H7 (cell line): ENCODE measurements around the gene PMEL. TPM values are rescaled to one million over a fixed set of nuclear protein-coding genes. Genes with fewer than 3 reads are reported as not detected.
A peak's percentile ranks its signal among the peaks of the same experiment; 100 is the strongest.
"Not testable (repeated sequence)": the region's sequence is repeated elsewhere in the genome, so short reads cannot be mapped to it uniquely, and the experiment has no call there.

ENCODE experiments used
- DNase-seq: peaks from one replicate; pipeline ENCODE4 v3.0.0; 2012
- H3K27me3 ChIP-seq: 2 replicates; pipeline ENCODE4 v1.6.0; 2011; ENCODE audit warnings: mild to moderate bottlenecking, low read length; ENCODE audit not compliant: control insufficient read depth, insufficient read depth
- H3K36me3 ChIP-seq: replicated peaks from 2 replicates; pipeline ENCODE4 v1.5.1; 2011; ENCODE audit warnings: low read length; ENCODE audit not compliant: control insufficient read depth, insufficient read depth
- H3K4me3 ChIP-seq: 2 replicates; pipeline ENCODE4 v1.5.1; 2011; ENCODE audit warnings: low read depth, mild to moderate bottlenecking, control low read depth, low read length, moderate library complexity; ENCODE audit not compliant: insufficient read depth
- total RNA-seq: library from RNA; depleted of rRNA; stranded (reverse); fragments of >200 nt; shearing (Covaris generic); gene quantifications from 2 replicates; pipeline ENCODE4 v1.2.3, GENCODE V29; 2014

Gene PMEL
- total RNA-seq, 1 experiment from 2014 or later: 28.4 TPM

DNA sequence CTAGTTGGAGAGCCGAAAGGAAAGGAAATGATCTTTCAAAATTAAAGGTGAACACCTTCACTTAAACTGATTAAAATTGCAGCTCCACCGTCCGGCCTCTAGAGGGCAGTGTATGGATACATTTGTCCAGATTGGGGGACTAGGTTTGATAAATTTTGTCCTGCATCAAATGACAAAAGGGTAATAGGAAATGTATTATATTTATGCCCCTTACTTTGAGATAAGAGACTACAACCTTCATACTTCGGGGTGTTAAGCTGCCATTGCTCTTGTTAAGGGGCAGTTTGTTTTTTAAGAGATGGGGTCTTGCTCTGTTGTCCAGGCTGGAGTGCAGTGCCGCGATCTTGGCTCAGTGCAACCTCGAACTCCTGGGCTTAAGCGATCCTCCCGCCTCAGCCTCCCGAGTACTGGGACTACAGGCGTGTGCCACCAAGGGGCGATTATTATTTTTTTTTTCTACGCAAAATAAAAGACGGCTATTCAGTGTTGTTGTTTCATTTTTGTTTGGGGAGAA, 30.4 kb upstream of the PMEL start:
- H3K4me3 ChIP-seq: no peak overlapping the region
- peaks cover 23% of the 10 kb centered on the region for H3K36me3 ChIP-seq
- H3K27me3 ChIP-seq: no peaks in the 10 kb centered on the region
- DNase-seq: peak; percentile 61

DNA sequence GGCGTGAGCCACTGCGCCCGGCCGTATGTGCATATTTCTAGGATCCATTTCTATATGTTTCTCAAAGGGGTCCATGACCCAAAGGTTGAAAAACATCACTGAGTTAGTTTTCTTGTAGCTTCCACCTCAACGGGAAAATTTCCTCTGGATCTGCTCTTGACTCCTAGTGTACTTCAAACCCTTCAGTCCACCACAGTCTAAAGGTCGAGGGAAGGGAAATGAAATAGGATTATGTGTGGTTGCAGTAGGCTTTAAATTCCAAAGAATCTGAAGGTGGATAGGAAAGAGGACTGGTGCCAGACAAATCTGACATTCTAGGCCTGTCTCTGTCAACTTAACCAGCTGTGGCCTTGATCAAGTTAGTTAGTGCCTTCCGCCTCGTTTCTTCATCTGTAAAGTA, 29.5 kb upstream of the PMEL start:
- no peaks in the 10 kb centered on the region for H3K27me3 ChIP-seq
- H3K4me3 ChIP-seq: no peak overlapping the region
- DNase-seq: no peak
- H3K36me3 ChIP-seq: peaks cover 32% of the 10 kb centered on the region

DNA sequence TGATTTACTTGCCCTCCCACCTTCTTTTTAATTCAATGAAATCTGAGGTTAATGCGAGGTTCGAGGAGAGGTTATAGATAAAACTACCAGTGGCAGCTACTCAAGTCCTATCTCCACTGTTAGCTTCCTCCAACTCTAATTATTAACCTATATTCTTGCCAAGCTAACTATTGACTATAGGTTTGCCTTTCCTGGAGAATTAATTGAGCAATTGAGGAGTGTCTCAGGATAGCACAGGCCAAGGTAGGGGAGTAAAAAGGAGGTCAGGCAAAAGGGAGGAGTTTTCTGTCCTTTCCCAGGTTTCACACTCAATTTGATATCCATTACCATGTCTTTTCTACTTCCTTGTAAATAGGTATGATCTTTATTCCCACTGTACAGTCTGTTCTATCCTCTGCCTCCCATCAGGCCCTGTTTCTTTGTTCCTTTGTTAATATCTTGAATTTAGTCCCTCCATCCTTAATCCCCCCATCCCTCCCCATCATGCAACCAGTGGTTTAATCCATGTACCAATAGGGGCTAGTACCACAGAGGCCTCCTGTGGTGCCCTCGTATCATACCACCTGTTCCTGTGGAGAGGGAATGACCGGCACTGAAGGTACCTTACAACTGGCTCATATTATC, 27.5 kb upstream of the PMEL start:
- Histone ChIP-seq H3K36me3 (peaks cover 39% of the 10 kb centered on the region), H3K27me3 (no peaks in the 10 kb centered on the region), H3K4me3 (no peak overlapping the region)
- DNase-seq: no peak

DNA sequence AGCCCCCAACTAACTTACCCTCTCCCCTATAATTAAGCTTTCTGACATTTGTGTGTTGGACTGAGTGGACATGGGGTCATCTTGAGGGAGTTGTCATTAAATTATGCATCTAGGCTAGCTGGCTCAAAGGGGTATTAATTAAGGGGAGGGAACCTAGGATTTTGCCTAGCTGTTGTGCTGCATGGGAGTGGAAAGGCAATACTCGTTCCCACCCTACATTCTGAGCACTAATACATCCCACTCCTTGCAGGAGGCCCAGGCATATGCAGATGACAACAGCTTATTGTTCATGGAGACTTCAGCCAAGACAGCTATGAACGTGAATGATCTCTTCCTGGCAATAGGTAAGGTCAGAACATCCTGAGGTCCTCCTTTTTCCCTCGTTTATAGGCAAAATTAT, 25.3 kb upstream of the PMEL start:
- no peaks in the 10 kb centered on the region for H3K27me3 ChIP-seq
- no peak for DNase-seq
- H3K36me3 ChIP-seq: peaks cover 39% of the 10 kb centered on the region
- no peak overlapping the region for H3K4me3 ChIP-seq

DNA sequence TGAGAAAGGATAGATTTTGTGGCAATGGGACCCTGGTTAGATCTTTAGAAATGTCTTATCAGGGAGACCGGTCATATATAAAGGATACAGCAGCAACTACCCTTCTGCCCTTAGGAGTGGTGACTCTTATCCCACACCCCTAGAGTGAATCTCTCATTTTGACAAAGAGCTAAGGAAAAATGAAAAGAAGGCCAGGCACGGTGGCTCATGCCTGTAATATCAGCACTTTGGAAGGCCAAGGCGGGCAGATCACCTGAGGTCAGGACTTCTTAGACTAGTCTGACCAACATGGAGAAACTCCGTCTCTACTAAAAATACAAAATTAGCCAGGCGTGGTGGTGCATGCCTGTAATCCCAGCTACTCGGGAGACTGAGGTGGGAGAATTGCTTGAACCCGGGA, 20.1 kb upstream of the PMEL start:
- H3K27me3 ChIP-seq, DNase-seq: not testable (repeated sequence)
- peaks cover 15% of the 10 kb centered on the region for H3K36me3 ChIP-seq

DNA sequence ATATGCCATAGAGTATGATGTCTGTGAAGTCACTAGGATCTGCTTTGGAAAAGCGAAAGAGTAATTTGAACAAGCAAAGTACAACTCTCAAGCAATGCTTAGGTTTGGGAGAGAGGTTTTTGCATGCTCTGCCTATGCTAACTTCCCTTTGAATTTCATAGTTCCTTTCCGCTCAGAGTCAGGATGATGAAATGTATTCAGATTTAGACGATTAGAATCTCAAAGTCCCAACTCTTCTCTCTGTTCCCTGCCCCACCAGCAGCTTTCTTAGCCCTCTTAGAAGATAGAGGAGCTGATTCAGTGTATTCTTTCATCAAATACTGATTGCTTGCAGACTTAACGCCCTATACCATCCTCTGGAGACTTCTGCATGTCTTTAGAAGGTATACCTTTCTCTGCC, 19.5 kb upstream of the PMEL start:
- Histone ChIP-seq H3K4me3 (no peak overlapping the region), H3K27me3 (no peaks in the 10 kb centered on the region), H3K36me3 (peaks cover 9% of the 10 kb centered on the region)
- DNase-seq: no peak

More for the DNA sequence above, 20.1 kb upstream of the PMEL start:
- not testable (repeated sequence) for H3K4me3 ChIP-seq

DNA sequence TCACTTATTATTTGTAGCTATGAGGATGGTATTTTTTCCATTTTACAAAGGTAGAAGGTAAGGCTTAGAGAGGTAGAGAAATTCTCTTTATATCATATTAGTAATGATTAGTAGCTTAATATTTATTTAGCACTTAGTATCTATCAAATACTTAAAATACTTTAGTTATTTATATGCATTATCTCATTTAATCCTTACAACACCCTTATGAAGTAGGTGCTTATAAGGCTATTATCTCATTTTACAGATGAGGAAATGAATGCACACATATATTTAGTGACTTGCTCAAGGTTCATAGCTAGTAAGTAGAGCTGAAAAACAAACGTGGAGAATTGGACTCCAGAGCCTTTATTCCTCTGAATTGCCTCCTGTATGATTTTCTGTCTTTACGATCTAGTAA, 19.0 kb upstream of the PMEL start:
- H3K4me3 ChIP-seq: no peak overlapping the region
- no peaks in the 10 kb centered on the region for H3K27me3 ChIP-seq
- DNase-seq: no peak
- peaks cover 7% of the 10 kb centered on the region for H3K36me3 ChIP-seq

DNA sequence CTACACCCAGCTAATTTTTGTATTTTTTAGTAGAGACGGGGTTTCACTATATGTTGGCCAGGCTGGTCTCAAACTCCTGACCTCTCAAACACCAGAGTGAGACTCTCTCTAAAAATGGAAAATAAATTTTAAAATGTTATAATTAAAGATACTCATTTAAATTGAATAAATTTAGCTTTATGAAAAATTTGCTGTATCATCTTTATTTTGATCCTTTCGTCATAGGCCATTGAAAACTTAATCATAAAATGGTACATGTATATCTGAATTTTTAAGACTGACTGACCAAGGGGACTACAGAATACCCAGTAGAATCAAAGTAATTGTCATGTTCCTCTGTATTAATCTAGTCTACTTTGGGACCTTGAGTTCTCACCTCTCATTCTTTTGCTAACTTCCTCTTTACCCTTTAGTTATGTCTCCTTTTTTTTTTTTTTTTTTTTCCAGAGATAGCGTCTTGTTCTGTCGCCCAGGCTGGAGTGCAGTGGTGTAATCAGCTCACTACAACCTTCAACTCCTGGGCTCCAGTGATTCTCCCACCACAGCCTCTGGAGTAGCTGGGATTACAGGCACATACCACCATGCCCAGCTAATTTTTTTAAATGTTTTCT, 17.5 kb upstream of the PMEL start:
- Histone ChIP-seq H3K4me3 (no peak overlapping the region), H3K36me3 (peaks cover 2% of the 10 kb centered on the region), H3K27me3 (no peaks in the 10 kb centered on the region)
- DNase-seq: no peak

DNA sequence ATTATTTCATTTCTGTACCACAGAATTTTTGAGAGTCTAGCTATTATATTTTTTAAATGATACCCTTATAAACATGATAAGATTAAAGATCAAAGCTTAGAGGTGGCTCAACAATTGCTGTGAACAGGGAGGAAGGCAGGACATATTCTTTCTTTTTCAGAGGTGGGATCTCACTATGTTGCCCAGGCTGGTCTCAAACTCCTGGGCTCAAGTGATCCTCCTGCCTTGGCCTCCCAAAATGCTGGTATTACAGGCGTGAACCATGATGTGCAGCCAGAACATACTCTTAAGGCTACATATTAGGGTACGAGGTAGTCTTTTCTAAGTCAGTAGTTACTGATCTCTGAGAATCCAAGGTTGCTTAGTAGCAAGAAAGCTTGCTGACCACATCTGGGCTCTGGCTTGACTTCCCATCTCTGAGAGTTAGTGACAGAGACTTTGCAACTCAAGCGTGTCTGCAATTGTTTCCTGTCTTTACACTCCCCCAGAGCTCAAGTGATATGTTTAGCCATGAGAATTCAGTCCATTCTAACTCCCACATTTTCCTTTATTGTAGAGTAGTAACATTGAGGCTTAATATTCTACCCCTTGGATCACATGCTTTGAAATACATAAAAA, 16.6 kb upstream of the PMEL start:
- peaks cover 2% of the 10 kb centered on the region for H3K36me3 ChIP-seq
- no peak overlapping the region for H3K4me3 ChIP-seq
- DNase-seq: no peak
- H3K27me3 ChIP-seq: no peaks in the 10 kb centered on the region

DNA sequence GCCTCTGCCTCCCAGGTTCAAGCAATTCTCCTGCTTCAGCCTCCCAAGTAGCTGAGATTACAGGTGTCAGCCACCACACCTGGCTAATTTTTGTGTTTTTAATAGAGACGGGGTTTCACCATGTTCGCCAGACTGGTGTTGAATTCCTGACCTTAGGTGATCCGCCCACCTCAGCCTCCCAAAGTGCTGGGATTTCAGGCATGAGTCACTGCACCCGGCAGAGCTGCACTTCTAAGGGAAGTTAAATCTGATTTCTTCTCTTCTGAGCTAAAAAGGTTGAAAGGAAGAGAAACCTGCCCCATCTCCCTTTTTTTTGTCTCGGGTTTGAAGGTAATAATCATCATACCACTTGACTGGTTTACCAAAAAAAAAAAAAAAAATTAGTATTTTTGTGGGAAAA, 16.0 kb upstream of the PMEL start:
- not testable (repeated sequence) for H3K27me3 ChIP-seq, H3K36me3 ChIP-seq, H3K4me3 ChIP-seq, DNase-seq

DNA sequence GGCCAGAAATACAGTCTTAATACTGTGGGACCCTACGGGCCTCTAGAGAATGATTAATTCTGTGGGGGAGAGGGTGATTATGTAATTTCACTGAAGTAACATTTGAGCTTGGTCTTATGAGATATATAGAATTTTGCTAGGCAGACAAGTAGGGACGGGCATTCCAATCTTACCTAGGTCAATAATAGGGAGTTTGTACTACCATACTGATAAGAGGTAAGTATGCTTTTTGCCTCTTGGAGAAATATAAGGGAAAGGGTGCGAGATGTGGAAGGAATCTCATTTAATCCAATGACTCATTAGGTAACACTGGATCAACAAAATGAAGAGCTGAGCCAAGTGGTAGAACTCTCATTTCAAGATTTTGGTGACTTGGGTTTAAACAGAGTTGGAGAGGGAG, 13.2 kb upstream of the PMEL start:
- no peak for DNase-seq

DNA sequence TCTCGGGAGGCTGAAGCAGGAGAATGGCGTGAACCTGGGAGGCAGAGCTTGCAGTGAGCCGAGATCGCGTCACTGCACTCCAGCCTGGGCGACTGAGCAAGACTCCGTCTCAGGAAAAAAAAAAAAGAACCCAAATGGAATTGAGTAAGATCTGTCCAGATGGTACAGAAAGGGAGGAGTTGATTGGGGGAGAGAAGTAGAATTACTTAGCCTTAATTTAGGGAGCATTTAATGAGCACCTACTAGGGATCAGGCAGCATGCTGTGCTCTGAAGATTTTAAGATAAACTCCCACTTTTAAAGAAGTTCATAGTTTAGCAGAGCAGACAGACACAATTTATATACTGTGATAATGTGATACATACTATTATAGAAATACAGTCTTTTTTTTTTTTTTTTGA, 12.6 kb upstream of the PMEL start:
- DNase-seq: no peak
- H3K27me3 ChIP-seq: no peaks in the 10 kb centered on the region
- peaks cover 2% of the 10 kb centered on the region for H3K36me3 ChIP-seq
- no peak overlapping the region for H3K4me3 ChIP-seq

More for the DNA sequence above, 13.2 kb upstream of the PMEL start:
- H3K4me3 ChIP-seq: no peak overlapping the region
- H3K27me3 ChIP-seq: no peaks in the 10 kb centered on the region
- H3K36me3 ChIP-seq: peaks cover 2% of the 10 kb centered on the region

DNA sequence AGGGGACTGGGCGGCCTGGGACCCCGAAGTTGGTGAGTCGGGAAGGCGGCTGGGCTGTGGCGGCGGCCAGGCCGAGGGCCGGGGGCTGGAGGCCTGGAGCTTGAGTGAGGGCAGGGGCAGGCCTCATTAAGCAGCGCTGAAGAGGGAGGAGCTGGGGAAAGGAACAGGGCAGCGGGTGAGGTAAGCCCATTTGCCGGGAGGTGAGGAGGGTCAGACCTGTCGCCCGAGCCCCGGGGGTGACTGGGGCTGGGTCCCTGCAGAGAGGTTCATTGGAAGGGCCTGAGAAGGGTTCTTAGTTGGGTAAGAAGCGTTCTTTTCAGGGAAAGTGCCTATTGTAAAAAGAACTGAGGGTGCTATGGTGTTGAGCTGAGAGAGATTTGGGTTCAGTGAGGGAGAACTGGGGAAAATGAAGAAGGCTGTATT, 8.5 kb upstream of the PMEL start:
- peak; percentile 80 for DNase-seq
- Histone ChIP-seq H3K27me3 (no peaks in the 10 kb centered on the region), H3K36me3 (peaks cover 10% of the 10 kb centered on the region), H3K4me3 (peak overlapping the region; percentile 88)

DNA sequence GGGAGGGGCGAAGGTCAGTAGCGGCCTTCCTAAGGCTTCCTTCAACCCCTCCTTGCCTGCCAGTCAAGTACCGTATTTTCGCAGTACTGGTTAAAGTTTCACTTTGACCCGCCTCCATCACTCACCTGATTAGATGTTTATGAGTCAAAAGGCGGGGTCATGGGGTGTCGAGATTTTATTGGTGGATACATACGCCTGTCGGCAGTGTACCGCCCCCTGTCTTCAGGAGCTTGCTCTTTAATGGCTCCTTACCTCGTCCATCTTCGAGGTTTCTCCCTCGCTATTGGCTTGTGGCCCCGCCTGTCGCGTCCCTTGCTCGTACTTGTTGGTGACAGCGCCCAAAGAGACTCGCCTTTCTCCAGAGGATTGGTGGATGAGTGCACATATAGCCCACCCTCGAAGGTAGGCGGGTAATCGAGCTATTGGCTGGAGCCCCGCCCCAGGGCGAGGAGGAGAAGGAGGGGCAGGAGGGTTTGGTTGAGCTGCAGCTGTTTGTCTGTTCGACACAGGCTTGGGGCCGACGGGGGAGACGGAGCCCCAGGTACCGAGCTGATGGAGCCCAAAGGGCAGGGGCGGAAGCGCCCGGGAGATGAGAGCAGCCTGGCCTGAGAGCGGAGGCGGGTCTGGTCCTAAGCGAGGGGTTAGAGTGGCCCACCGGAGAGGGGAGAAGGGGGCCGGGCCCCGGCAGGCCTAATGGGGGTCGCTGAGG, 7.9 kb upstream of the PMEL start, which contains the start of gene RAB5B:
Gene RAB5B, plus strand, starts transcription at position 480 of the 709 bp plus-strand sequence. CDS start 12,883 bp downstream, outside the sequence.
- H3K4me3 ChIP-seq: peak within 1 kb of the TSS; percentile 88
- peak; percentile 96 for DNase-seq
- peaks cover 10% of the 10 kb centered on the region for H3K36me3 ChIP-seq
- H3K27me3 ChIP-seq: no peaks in the 10 kb centered on the region
